Left colon (tissue), 2 donors: ENCODE data around the gene TRMT11. TPM values are rescaled to one million over a fixed set of nuclear protein-coding genes. Genes with fewer than 3 reads are reported as not detected.
A peak's percentile ranks its signal among the peaks of the same experiment; 100 is the strongest.
"Not testable (repeated sequence)": the region's sequence is repeated elsewhere in the genome, so short reads cannot be mapped to it uniquely, and the experiment has no call there.

ENCODE experiments used
- ATAC-seq: fragments of 200-7000 bp; cut with Tn5 transposase; one replicate; pipeline ENCODE4 v1.9.1; 2020; ENCODE audit warnings: mild to moderate bottlenecking, moderate library complexity
- DNase-seq, 2 donors: peaks; one replicate each; pipeline ENCODE4 v3.0.0-alpha.2; 2020
- intact Hi-C, 2 donors: fragments of 100-400 bp; cut with DNase I in 1 of 2; cut with micrococcal nuclease in 1 of 2; formaldehyde crosslinking; loops; one replicate each; pipeline versions ENCODE4 v1.11.2 to v1.14.0; 2022; cut with DNase I, micrococcal nuclease
- long read RNA-seq: library from polyadenylated mRNA; unstranded; transcript quantifications from one replicate; pipeline ENCODE4 v2.0.0, GENCODE V29; 2021
- total RNA-seq, 2 donors: library from RNA; stranded (reverse); fragmentation: NEBNext Ultra II Directional; extraction: Animal tissue kit (Norgen Biotek cat#: 25700); gene quantifications; one replicate each; pipeline ENCODE4 v1.2.1, GENCODE V29; 2021
- donor health status: DM: no; HTN: no; CAD: no.
- donor health status: DM: yes; HTN: yes; CAD: no.

TRMT11 gene
- total RNA-seq = 10 to 100 TPM; 15.9 to 17.2 TPM
- long read RNA-seq, transcript TRMT11-201 (13 exons, 1,565 nt) = major isoform, 20 of 28 reads
- long read RNA-seq, partial matches to known transcripts = 0 of 28 reads
- long read RNA-seq, other reads (novel, unspliced or antisense) = 8 of 28 reads

- ATAC-seq (peak; percentile 95), DNase-seq (peak; percentile 90 to 92)
- intact Hi-C loops = no loop called here
These were observed at the start of gene TRMT11 for GRCh38 chr6:125986301-125987025. TSS of gene TRMT11 (plus strand) at chr6:125986540. CDS start at chr6:125986551, 11 bp downstream.

DNA sequence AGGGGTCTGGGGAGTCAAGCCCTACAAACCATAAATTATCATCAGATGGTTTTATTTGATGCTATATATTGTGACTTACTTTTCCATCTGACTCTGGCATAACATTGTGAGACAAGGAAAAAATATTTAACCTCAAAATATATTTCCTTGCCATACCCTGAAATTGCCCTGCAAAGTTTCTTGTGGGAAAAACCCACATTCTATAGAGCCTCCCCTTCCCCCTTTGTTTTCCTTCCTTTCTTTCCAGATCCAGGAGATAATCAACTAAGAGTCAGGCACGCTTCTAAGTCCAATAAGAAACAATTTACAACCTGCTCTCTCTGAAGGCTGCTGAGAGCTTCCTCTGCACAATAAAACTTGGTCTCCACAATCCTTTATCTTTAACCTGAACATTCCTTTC, 47.3 kb upstream of the TRMT11 start:
- DNase-seq (no peak), ATAC-seq (no peak)
- intact Hi-C loops = no loop called here

DNA sequence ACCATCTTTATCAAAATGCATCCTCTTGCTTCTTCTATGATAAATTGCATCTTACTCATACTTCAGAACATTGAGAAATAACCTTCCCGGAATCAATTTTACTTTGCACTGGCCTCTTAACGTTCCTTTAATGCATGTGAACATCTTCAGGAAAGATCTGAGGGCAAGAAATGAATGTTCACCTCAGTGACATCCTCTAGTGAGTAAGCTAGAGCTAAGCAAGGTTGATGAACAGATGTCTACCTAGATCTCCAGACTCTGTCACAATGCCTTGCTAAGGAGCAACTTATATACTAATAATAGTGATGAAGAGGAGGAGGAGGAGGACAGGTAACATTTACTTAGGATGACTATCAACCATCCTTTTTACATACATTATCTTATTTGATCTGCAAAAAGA, 46.5 kb upstream of the TRMT11 start:
- ATAC-seq (no peak), DNase-seq (no peak)
- intact Hi-C loops = no loop called here

- no peak for ATAC-seq
- intact Hi-C loops = no loop called here
- no peak for DNase-seq
These were observed 45.9 kb upstream of the TRMT11 start for GRCh38 chr6:125940247-125941041.

GRCh38 chr6:125942672-125943527, 43.4 kb upstream of the TRMT11 start:
- DNase-seq (peak in 1 of 2 donors; percentile 63), ATAC-seq (peak; percentile 80)
- intact Hi-C loops = no loop called here

DNA sequence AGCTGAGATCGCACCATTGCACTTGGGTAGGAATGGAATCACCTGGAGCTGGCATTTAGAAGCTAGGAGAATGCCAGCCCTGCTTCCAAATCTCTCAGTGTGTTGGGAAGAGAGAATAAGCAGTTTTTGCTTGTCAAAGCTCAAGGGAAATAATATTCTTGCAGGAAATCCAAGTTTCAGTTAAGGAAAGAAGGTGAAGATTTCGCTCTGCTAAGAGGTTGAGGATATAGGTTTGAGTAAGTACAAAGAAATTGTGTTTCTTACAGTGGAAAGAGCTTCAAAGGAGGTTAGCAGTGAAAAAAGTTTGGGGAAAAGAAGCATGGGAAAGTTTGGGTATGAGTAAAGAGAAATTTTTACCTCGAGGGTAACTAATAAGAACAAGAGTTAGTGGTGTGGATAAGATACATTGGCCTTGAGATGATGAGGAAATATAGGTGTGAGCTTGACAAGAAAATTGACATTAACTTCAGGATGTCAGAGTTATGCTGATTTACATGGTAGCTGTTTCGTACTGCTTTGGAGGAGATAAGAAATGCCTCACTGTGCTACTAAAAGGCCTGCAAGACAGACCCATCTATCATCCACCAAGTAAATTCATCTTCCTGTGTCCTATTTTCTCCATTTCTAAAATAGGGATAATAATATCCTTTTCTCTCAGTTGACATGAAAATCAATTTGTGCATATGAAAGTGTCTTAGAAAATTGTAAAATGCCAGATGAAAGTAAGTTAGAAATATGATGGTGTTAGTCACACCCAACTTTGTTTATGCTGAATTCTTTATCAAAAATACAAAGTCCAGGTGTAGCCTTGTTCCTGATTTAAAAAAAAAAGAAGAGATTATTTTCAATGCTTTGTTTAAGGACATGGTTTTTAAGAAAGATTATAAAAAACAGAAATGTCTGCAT, 42.6 kb upstream of the TRMT11 start:
- ATAC-seq = peak; percentile 61
- no peak for DNase-seq
- intact Hi-C loops = no loop called here

DNA sequence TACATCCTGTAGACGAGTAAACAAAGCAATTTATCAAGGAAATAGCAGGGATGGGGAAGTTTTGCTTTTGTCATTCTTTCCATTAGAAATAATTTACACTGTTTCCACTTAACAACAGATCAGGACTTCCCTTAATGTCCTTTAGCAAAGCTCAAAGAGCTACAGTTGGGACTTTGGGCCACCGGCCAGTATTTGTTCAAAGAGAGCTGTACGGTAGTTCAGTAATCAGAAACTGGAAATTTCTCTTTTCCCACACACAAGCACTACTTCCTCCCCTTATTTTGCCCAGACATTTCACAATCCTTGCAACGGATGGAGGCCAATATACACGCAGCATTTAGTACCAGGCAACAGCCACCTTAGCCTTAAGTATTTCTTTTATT, 41.9 kb upstream of the TRMT11 start:
- ATAC-seq = peak; percentile 76
- DNase-seq = peak; percentile 82 to 84
- intact Hi-C loops = no loop called here

DNA sequence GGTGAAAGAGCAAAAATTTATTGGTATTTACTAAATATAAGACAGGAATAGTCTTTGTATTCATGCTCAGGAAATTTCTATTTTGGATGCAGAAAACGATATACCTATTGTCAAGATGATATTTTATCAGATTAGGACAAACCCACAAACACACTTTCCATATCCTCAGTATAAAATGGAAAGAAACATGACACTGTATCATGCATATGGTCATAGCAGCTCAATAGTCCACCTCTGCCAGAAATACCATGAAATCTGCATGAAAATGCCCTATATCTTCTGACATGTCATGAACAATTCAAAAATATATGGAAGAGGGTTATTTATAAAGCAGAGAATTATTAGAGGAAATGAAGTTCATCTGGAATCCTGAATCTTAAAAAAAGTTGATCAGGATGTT, 41.4 kb upstream of the TRMT11 start:
- intact Hi-C loops = no loop called here
- DNase-seq = no peak
- ATAC-seq = no peak

- DNase-seq (no peak), ATAC-seq (no peak)
- intact Hi-C loops = no loop called here
These were observed 40.8 kb upstream of the TRMT11 start for GRCh38 chr6:125945378-125946141.

DNA sequence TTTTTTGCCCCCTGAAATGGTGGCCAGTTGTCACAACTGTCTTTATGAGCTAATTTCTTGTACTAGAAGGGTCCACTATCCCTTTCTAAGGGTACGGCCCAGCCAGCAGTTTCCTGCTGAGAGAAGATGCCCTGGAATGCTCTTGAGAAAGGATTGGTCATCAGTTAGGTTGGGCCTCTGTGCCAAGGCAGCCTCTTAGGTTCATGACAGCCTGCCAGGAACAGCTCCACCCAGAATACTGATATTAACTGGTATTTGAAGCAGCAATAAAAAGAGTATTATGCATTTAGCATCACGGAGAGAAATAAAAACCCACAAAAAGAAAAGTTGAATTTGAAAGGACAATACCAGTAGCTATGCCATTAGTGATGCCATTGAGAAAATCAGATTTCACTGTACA, 38.7 kb upstream of the TRMT11 start:
- DNase-seq (no peak), ATAC-seq (no peak)
- intact Hi-C loops = no loop called here

DNA sequence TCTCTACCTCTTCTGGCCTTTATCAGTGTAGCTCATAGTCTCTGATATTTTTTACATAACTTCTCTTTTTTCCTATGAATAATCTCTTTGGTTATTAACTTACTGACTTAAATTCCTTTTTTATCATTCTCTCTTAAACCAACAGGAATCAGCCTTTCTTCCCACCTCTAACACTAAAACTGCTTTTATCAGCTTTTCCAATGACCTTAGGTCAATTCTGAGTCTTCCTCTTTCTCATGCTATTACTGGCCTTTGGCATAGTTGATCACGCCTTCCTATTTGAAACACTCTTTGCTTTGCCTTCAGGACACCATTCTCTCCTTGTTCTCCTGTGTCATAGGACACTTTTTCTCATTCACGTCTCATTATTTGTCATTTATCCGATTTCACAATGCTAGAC, 37.9 kb upstream of the TRMT11 start:
- intact Hi-C loops = no loop called here
- DNase-seq = no peak

GRCh38 chr6:125949069-125949468, 37.3 kb upstream of the TRMT11 start:
- no peak for DNase-seq
- intact Hi-C loops = no loop called here
- no peak for ATAC-seq

More for the DNA sequence above, 37.9 kb upstream of the TRMT11 start:
- no peak for ATAC-seq

DNA sequence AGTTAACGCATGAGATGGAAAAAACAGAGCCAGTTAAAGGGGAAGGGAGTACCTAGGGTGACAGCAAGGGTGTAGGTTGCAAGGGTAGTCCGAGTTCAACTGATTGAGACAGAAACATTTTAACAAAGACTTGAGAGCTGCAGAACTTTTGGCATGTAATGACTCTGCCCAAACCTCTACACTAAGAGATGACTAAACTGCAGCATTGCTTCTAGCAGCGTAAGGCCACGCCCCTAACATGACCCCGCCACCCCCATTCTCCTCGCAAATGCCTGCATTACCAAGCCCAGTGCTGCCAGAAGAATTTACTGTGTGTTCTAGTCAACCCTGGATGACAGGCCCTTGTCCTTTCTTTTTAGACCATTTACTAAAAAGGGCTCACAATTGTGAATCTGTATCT, 36.0 kb upstream of the TRMT11 start:
- intact Hi-C loops = loop anchor here in 1 of 2 donors (10.0 kb wide), 1 partner anchor 95 kb away; no protein-coding TSS in a partner anchor
- DNase-seq = no peak
- no peak for ATAC-seq

- ATAC-seq, DNase-seq: not testable (repeated sequence)
- intact Hi-C loops = loop anchor here in 1 of 2 donors (10.0 kb wide), 1 partner anchor 96 kb away; no protein-coding TSS in a partner anchor
These were observed 35.6 kb upstream of the TRMT11 start for GRCh38 chr6:125950716-125951115.

GRCh38 chr6:125951323-125951722, 35.0 kb upstream of the TRMT11 start:
- ATAC-seq (no peak), DNase-seq (no peak)
- intact Hi-C loops = loop anchor here in 1 of 2 donors (10.0 kb wide), 1 partner anchor 97 kb away; no protein-coding TSS in a partner anchor

GRCh38 chr6:125952764-125953501, 33.4 kb upstream of the TRMT11 start:
- intact Hi-C loops = loop anchor here in 1 of 2 donors (10.0 kb wide), 1 partner anchor 98 kb away; no protein-coding TSS in a partner anchor
- ATAC-seq (no peak), DNase-seq (peak in 1 of 2 donors; percentile 24)
